AG04450 (cell line): ENCODE results near the gene C1GALT1. TPM values are rescaled to one million over a fixed set of nuclear protein-coding genes. Genes with fewer than 3 reads are reported as not detected.

ENCODE experiments used
- CTCF ChIA-PET: fragments of 300-600, 350-600 bp; formaldehyde crosslinking; extraction: SDS; loops from one replicate; lab custom pipeline; 2022; ENCODE audit warnings: antibody characterized with exemption, inconsistent platforms; lab: Charles Lee
- POLR2A ChIA-PET: fragments of 350-600 bp; formaldehyde crosslinking; extraction: SDS; loops from one replicate; lab custom pipeline; 2021; ENCODE audit warnings: antibody characterized with exemption, inconsistent platforms; lab: Yijun Ruan, JAX
- DNase-seq: peaks from one replicate; pipeline ENCODE4 v3.0.0-alpha.2; 2011; ENCODE audit warnings: low read depth, low spot score
- H3K27ac ChIP-seq: one replicate; pipeline ENCODE4 v1.5.1; 2012; ENCODE audit warnings: low read depth, low read length, control low read depth
- H3K27me3 ChIP-seq: one replicate; pipeline ENCODE4 v1.6.0; 2012; ENCODE audit warnings: low read length; ENCODE audit not compliant: control insufficient read depth, insufficient read depth
- H3K4me3 ChIP-seq: 2 replicates; pipeline ENCODE4 v1.5.1; 2011; ENCODE audit warnings: mild to moderate bottlenecking, low read depth, low read length, control low read depth
- H3K9me3 ChIP-seq: 2 replicates; pipeline ENCODE4 v1.5.1; 2012; ENCODE audit warnings: low read length; ENCODE audit not compliant: control insufficient read depth, insufficient read depth
- CTCF ChIP-seq: IDR thresholded peaks from 2 replicates; pipeline ENCODE4 v1.5.1; 2011; ENCODE audit warnings: low read depth, low read length, control low read depth, inconsistent platforms
- polyA plus RNA-seq: library from polyadenylated mRNA; depleted of rRNA; stranded (reverse); fragments of >200 nt; gene quantifications from 2 replicates; pipeline ENCODE4 v1.2.3, GENCODE V29; 2011

Gene C1GALT1
- polyA plus RNA-seq, 1 experiment = 24.0 TPM

- TF ChIP-seq CTCF = no peak
- POLR2A ChIA-PET = no interaction called here
- no peaks in the 10 kb centered on the region for H3K9me3 ChIP-seq
- no peak overlapping the region for H3K27ac ChIP-seq
- CTCF ChIA-PET = no interaction called here
- no peaks in the 10 kb centered on the region for H3K27me3 ChIP-seq
- DNase-seq = no peak
- no peak overlapping the region for H3K4me3 ChIP-seq
Observed at GRCh38 chr7:7208520-7208919, 26.2 kb downstream of the C1GALT1 start.

GRCh38 chr7:7209412-7210050 lies 27.2 kb downstream of the C1GALT1 start:
- H3K27ac ChIP-seq = no peak overlapping the region
- H3K9me3 ChIP-seq = no peaks in the 10 kb centered on the region
- H3K4me3 ChIP-seq = no peak overlapping the region
- CTCF ChIA-PET = interaction anchor here (0.6 kb wide), 1 partner anchor 269 kb away, joined by 3 read pairs; no protein-coding TSS in a partner anchor
- no peak for TF ChIP-seq CTCF
- POLR2A ChIA-PET = interaction anchor here (0.6 kb wide), 1 partner anchor 28 kb away, joined by 6 read pairs; no protein-coding TSS in a partner anchor
- no peak for DNase-seq
- H3K27me3 ChIP-seq = no peaks in the 10 kb centered on the region

GRCh38 chr7:7210475-7211237 lies 28.3 kb downstream of the C1GALT1 start:
- POLR2A ChIA-PET = no interaction called here
- Histone ChIP-seq H3K4me3 (no peak overlapping the region), H3K27me3 (no peaks in the 10 kb centered on the region), H3K27ac (no peak overlapping the region), H3K9me3 (no peaks in the 10 kb centered on the region)
- no peak for DNase-seq
- TF ChIP-seq CTCF = no peak
- CTCF ChIA-PET = interaction anchor here (0.6 kb wide), 1 partner anchor 268 kb away, joined by 3 read pairs; no protein-coding TSS in a partner anchor

GRCh38 chr7:7212612-7213011 lies 30.3 kb downstream of the C1GALT1 start:
- H3K27me3 ChIP-seq = no peaks in the 10 kb centered on the region
- ChIA-PET POLR2A (no interaction called here), CTCF (no interaction called here)
- no peak overlapping the region for H3K4me3 ChIP-seq
- TF ChIP-seq CTCF = no peak
- no peak overlapping the region for H3K27ac ChIP-seq
- DNase-seq = no peak
- H3K9me3 ChIP-seq = no peaks in the 10 kb centered on the region
